ENCODE measurements around the gene SDCCAG8.

DNA sequence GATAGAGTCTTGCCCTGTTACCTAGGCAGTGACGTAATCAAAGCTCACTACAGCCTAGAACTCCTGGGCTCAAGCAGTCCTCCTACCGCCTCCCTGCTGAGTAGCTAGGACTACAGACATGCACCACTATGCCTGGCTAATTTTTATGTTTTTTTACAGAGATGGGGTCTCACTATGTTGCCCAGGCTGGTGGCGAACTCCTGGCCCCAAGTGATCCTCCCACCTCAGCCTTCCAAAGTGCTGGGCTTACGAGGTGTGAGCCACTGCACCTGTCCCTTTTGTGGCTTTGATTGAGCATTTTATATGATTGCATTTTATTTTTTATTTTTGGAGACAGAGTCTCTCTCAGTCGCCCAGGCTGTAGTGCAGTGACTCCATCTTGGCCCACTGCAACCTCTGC is 25.8 kb downstream of the SDCCAG8 start:
- TF ChIP-seq, protein P1, sequence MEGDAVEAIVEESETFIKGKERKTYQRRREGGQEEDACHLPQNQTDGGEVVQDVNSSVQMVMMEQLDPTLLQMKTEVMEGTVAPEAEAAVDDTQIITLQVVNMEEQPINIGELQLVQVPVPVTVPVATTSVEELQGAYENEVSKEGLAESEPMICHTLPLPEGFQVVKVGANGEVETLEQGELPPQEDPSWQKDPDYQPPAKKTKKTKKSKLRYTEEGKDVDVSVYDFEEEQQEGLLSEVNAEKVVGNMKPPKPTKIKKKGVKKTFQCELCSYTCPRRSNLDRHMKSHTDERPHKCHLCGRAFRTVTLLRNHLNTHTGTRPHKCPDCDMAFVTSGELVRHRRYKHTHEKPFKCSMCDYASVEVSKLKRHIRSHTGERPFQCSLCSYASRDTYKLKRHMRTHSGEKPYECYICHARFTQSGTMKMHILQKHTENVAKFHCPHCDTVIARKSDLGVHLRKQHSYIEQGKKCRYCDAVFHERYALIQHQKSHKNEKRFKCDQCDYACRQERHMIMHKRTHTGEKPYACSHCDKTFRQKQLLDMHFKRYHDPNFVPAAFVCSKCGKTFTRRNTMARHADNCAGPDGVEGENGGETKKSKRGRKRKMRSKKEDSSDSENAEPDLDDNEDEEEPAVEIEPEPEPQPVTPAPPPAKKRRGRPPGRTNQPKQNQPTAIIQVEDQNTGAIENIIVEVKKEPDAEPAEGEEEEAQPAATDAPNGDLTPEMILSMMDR (conservative IDR thresholded peaks at IDR 0.05): no peak
- no peak for TF ChIP-seq ZFX (IDR thresholded peaks at IDR 0.05)

All from C4-2B (cell line).